Measurements from ENCODE around the gene AGMO.

DNA sequence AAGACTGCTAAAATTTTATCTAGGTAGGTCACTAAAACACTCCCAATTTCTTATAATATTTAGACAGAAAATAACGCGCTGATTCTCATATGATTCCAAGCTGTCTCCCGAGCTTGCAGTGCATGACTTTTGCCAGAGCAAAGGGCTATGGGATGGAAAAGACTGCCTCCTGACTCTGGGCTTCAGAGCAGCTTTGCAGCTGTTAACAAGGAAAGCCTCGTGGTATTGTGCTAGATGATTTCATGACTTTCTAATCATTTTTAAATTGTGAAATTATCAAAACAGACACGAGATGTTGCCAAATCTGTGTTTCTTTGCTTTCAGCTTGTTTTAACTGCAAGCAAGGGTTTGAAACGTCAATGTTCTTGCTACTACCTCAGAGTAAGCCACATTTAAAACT lies 238.3 kb downstream of the AGMO start:
- TF ChIP-seq, protein P1, sequence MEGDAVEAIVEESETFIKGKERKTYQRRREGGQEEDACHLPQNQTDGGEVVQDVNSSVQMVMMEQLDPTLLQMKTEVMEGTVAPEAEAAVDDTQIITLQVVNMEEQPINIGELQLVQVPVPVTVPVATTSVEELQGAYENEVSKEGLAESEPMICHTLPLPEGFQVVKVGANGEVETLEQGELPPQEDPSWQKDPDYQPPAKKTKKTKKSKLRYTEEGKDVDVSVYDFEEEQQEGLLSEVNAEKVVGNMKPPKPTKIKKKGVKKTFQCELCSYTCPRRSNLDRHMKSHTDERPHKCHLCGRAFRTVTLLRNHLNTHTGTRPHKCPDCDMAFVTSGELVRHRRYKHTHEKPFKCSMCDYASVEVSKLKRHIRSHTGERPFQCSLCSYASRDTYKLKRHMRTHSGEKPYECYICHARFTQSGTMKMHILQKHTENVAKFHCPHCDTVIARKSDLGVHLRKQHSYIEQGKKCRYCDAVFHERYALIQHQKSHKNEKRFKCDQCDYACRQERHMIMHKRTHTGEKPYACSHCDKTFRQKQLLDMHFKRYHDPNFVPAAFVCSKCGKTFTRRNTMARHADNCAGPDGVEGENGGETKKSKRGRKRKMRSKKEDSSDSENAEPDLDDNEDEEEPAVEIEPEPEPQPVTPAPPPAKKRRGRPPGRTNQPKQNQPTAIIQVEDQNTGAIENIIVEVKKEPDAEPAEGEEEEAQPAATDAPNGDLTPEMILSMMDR (IDR thresholded peaks at IDR 0.05): no peak
- TF ChIP-seq POLR2A (IDR thresholded peaks at IDR 0.05): no peak
